Stimulated activated naive CD8-positive, alpha-beta T cell treated with anti-CD3 and anti-CD28 coated beads, Interleukin-15, amount 100 ng/mL, for 72 hours (primary cell): ENCODE measurements around the gene POR.

Source experiments
- ATAC-seq: fragments of 150-1000 bp; cut with Tn5 transposase; 2 replicates; pipeline ENCODE4 v1.10.0; 2021; ENCODE audit warnings: mild to moderate bottlenecking, moderate library complexity
- DNase-seq, 2 donors: peaks; one replicate each; pipeline ENCODE4 v3.0.0; 2021 to 2022
- H3K27ac Mint-ChIP-seq, 2 donors: one replicate each; pipeline ENCODE4 v1.8.0; 2022; ENCODE audit warnings: mild to moderate bottlenecking in 2 of 2, mixed read lengths in 2 of 2, moderate library complexity in 2 of 2
- H3K27me3 Mint-ChIP-seq: one replicate; pipeline ENCODE4 v1.8.0; 2022; ENCODE audit warnings: mixed read lengths
- H3K4me1 Mint-ChIP-seq: one replicate; pipeline ENCODE4 v1.8.0; 2022; ENCODE audit warnings: mild to moderate bottlenecking, mixed read lengths
- H3K4me3 Mint-ChIP-seq, 2 donors: one replicate each; pipeline ENCODE4 v1.8.0; 2022; ENCODE audit warnings: mild to moderate bottlenecking in 2 of 2, mixed read lengths in 2 of 2, moderate library complexity in 1 of 2
- H3K9me3 Mint-ChIP-seq, 2 donors: one replicate each; pipeline ENCODE4 v1.8.0; 2022; ENCODE audit warnings: mixed read lengths in 2 of 2

The POR gene

DNA sequence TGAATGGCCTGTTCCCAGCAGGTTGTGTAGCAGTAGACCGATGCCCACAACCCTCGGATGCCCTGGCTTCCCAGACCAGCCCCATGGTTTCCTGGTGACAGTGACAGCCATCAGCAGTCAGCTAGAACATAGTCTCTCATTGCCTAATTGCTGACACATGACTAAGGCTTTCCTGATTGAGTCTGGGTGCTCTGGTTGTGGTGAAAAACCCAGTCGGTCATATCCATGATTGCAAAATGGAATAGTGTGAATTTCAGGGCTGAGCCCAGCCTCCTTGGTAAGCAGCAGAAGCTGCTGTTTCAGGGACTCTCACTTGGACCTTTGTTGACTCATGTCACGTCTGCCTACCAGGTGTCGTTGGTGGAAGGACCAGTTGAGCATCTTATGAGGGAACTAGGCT is 36.6 kb downstream of the POR start:
- DNase-seq: no peak
- ATAC-seq: peak; percentile 35
- Mint-ChIP-seq H3K27me3 (no peaks in the 10 kb centered on the region), H3K4me3 (no peak overlapping the region), H3K4me1 (peaks cover 5% of the 10 kb centered on the region), H3K9me3 (no peaks in the 10 kb centered on the region), H3K27ac (no peak overlapping the region)

DNA sequence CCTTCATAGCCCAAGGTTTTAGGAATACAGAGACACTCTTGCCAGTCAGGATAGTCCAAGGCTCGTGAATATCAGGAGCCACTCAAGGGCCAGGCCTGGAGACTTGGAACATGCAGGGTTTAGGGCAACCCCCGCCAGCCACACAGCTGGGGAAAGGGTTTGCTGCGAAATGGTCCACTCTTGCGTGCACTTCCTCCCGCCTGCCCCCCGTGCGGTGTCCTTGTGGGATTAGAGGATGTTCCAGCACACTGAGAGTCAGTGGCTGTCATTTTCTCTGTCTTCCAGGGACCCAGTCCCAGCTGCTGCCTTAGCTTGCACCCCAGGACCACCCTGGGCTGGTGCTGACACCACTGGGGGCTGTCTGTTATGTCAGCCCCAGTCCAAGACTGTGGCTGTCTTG is 38.5 kb downstream of the POR start:
- no peaks in the 10 kb centered on the region for H3K4me1 Mint-ChIP-seq
- no peaks in the 10 kb centered on the region for H3K9me3 Mint-ChIP-seq
- no peaks in the 10 kb centered on the region for H3K27me3 Mint-ChIP-seq
- no peak for ATAC-seq
- DNase-seq: no peak
- no peak overlapping the region for H3K27ac Mint-ChIP-seq
- H3K4me3 Mint-ChIP-seq: no peak overlapping the region

DNA sequence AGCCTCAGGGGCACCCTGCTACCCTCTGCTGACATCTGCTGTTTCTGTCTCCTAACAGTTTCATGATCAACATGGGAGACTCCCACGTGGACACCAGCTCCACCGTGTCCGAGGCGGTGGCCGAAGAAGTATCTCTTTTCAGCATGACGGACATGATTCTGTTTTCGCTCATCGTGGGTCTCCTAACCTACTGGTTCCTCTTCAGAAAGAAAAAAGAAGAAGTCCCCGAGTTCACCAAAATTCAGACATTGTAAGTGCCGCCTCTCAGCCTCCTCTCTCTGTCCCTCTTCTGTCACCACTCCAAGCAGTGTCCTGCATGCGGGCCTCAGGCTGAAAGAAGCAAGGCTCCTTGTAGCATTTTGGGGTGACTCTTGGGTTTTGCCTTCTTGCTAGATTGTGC is 39.0 kb downstream of the POR start:
- peak overlapping the region in 1 of 2 donors; percentile 31 for H3K27ac Mint-ChIP-seq
- H3K4me1 Mint-ChIP-seq: no peaks in the 10 kb centered on the region
- H3K27me3 Mint-ChIP-seq: no peaks in the 10 kb centered on the region
- no peak for ATAC-seq
- H3K4me3 Mint-ChIP-seq: no peak overlapping the region
- DNase-seq: no peak
- H3K9me3 Mint-ChIP-seq: no peaks in the 10 kb centered on the region

DNA sequence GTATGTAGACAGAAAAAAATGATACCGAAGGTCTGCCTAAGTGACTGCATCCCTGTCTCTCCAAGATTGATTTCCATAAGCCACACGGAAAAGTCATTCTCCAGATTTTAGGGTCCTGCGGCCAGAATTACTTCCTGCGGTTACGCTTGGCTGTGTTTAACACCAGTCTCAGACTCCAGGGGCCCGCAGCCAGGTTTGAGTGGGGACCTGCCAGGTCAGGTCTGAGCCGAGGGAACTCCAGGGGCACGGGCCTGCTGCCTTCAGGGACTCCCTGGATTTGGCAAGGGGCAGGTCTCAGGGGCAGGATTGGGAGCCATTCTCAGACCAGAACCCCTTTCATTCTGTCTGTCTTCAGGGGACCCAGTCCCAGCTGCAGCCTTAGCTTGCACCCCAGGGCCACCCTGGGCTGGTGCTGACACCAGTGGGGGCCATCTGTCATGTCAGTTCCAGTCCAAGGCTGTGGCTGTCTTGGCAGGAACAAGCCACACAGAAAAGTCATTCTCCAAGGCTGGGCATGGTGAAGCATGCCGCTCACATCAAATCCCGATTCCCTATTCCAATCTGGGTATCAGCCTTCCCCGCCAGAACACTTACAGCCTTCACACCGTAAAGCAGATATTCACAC is 40.5 kb downstream of the POR start:
- Mint-ChIP-seq H3K27me3 (no peaks in the 10 kb centered on the region), H3K4me3 (no peak overlapping the region), H3K9me3 (no peaks in the 10 kb centered on the region), H3K4me1 (no peaks in the 10 kb centered on the region), H3K27ac (no peak overlapping the region)
- ATAC-seq: no peak
- no peak for DNase-seq

DNA sequence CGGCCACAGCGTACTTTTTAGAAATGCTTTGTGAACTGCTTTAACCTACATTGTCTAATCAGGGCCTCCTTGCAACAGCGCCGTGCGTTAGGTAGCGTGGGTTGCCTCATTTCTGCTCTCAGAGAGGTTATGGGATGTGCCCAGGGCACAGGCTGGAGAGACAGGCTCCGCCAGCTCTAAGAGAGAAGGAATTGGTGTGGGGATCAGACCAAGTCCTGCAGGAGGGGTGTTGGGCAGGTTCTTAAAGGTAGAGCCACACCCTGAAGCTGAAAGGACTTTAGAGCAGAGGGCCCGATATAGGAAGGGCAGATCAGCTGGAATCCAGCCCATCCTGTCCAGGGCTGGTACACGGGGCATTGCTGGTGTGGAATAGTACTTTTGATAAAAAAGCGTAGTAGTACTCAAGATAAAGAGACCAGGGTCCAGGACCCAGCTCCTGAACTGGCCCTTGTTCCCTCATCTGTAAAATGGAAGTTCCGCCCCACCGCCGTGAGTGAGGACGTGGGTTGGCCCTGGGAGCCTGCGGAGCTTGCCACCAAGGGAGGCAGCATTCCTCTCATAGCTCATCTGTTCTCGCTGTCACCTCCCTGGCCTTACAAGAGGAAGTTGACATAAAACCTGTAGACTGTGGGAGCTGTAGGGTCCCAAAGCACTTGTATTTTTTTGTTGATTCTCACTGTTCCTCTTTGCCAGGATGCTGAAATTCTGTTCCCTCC is 42.2 kb downstream of the POR start:
- H3K4me1 Mint-ChIP-seq: no peaks in the 10 kb centered on the region
- H3K27ac Mint-ChIP-seq: no peak overlapping the region
- H3K4me3 Mint-ChIP-seq: no peak overlapping the region
- ATAC-seq: no peak
- DNase-seq: no peak
- no peaks in the 10 kb centered on the region for H3K27me3 Mint-ChIP-seq
- H3K9me3 Mint-ChIP-seq: no peaks in the 10 kb centered on the region

DNA sequence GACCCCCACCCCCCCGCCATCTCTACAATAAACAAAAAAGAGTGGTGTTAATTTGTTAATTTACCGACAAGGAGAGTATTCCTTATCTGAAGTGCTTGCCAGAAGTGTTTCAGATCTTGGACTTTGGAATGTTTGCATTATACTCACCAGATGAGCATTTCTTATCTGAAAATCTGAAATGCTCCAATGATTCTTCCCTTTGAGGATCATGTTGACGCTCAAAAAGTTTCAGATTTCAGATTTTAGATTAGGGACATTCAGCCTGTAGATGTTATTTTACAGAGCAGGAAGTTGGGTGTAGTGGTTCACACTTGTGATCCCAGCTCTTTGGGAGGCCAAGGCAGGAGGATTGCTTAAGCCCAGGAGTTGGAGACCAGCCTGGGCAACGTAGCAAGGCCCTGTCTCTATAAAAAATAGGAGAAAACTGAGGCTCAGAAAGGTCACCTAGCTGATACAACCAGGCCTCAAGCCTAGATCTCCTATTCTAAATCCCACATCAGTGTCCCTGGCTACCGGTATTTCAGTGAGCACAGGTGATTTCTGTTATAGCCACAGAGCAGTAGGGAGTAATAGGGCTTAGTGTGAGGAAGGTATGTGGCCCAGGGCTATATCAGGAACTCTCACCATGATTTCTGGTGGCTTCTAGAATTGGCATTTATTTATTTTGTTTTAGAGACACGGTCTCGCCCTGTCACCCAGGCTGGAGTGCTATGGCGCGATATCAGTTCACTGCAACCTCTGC is 44.0 kb downstream of the POR start:
- H3K4me3 Mint-ChIP-seq: no peak overlapping the region
- DNase-seq (no peak), ATAC-seq (no peak)
- no peaks in the 10 kb centered on the region for H3K4me1 Mint-ChIP-seq
- no peaks in the 10 kb centered on the region for H3K27me3 Mint-ChIP-seq
- no peak overlapping the region for H3K27ac Mint-ChIP-seq
- H3K9me3 Mint-ChIP-seq: no peaks in the 10 kb centered on the region

DNA sequence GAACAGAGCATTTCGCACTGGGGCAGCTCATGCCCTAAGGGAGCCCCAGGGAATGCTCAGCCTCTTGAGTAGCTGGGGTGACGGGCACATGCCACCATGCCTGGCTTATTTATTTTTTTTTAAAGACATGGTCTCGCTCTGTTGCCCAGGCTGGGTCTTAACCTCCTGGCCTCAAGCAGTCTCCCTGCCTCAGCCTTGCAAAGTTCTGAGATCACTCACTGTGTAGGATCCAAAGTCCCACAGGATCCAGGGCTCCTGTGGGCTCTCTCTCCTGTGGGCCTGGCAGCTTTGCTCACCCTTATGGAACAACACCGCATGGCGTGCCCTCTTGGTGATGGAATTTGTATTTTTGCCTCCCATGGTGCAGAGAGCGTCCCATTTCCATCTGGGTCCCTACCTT is 45.4 kb downstream of the POR start:
- Mint-ChIP-seq H3K27ac (peak overlapping the region in 1 of 2 donors; percentile 27), H3K4me3 (no peak overlapping the region), H3K9me3 (no peaks in the 10 kb centered on the region), H3K4me1 (no peaks in the 10 kb centered on the region), H3K27me3 (no peaks in the 10 kb centered on the region)
- DNase-seq: no peak
- no peak for ATAC-seq

DNA sequence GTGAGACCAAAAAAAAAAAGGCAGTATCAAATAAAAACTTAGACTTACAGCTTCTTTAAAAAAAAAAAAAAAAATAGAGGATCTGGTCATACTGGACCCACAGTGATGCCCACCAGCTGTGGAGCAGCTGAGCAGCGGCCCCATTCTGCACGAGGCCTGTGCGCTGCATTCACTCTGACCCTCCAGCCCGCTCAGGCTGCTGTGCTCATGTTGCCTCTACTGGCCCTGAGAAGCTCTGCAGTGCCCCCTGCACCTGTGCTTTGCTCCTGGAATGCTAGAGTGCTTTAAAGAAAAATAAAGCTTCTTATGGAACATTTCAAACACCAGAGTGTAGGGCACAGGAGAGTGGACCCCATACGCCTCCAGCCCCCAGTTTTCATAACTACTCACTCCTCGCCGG is 46.3 kb downstream of the POR start:
- H3K4me1 Mint-ChIP-seq: no peaks in the 10 kb centered on the region
- H3K27me3 Mint-ChIP-seq: no peaks in the 10 kb centered on the region
- no peak overlapping the region for H3K4me3 Mint-ChIP-seq
- H3K9me3 Mint-ChIP-seq: no peaks in the 10 kb centered on the region
- DNase-seq: no peak
- no peak for ATAC-seq
- H3K27ac Mint-ChIP-seq: no peak overlapping the region

DNA sequence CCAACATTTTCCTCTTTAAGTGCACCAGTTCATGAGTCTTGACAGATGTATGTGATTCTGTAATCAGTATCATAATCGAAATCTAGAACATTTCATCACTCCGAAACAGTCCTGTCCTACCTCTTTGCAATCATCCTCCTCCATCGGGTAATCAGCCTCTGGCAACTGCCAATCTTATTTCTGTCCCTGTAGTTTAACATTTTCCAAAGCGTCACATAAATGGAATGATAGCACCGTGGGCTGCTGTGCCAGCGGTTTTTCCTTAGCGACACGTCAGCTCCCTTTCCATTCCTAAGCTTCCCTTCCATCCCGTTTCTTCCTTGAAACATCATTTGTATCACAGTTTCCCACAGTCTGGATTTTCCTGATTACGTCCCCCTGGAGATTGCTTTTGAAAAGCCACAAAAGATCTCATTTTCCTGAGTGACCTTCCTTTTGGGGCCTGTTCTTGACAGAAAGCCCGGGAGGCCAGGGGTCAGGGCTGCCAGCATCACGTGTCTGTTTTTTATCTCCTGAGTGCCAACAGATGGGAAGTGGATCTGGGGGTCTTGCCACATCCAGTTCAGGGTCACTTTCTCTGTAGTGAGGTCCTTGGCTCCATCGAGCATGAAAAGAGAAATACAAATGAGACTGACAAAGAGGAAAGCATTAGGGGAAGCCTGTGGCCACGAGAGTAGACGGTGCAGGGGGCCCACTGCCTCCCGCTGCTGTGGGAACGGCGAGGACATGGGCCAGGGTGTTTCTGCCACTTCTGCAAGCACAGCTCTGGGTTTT is 47.8 kb downstream of the POR start:
- Mint-ChIP-seq H3K27ac (peak overlapping the region in 1 of 2 donors; percentile 69), H3K9me3 (no peaks in the 10 kb centered on the region), H3K27me3 (no peaks in the 10 kb centered on the region), H3K4me1 (no peaks in the 10 kb centered on the region), H3K4me3 (no peak overlapping the region)
- ATAC-seq: no peak
- DNase-seq: no peak

DNA sequence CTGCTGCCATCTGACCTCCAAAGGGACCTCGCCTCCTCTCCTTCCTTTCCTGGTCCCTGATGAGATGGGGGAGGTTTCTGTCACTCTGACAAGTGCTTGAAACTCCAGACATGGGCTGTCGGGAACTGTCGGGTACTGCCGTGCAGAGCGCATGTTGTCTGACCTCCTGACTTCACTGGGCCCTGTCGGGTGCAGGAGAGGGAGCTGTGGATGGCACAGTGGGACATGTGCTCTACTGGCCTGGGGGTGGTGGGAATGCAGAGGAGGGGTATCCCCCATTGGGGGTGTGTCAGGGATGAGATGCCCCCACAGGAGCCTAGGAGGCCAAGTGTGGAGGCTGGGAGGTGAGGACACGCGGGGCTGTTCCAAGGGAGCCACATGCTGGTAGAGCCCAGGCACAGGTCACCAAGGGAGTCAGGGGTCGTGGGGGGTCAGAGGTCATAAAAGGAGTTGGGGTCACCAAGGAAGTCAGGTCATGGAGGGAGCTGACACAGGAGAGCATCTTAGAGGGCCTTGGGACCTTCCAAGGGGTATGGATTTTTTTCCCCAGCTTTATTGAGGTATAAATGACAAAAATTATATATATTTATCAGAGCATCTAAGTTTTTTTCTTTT is 48.5 kb downstream of the POR start:
- peak overlapping the region in 1 of 2 donors; percentile 48 for H3K27ac Mint-ChIP-seq
- H3K4me1 Mint-ChIP-seq: no peaks in the 10 kb centered on the region
- H3K9me3 Mint-ChIP-seq: no peaks in the 10 kb centered on the region
- no peaks in the 10 kb centered on the region for H3K27me3 Mint-ChIP-seq
- H3K4me3 Mint-ChIP-seq: no peak overlapping the region
- ATAC-seq (no peak), DNase-seq (no peak)

DNA sequence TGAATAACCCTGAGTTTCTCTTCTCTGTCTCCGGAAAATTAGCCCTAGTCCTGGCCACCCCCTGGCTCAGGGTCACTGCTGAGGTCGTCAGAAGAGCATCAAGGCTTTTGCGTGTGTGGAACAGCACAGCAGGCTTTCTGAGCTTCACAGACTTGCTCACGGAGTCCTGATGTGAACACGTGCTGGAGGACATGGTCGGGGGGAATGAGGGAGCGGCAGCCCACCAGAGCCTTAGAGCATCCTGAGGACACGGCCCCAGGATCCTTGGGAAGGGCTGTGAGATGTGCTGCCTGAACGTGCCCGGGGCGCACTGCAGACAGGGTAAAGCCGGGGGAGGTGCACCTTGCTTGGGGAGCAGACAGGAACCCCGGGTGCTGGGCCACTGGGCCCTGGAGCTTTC is 50.7 kb downstream of the POR start:
- no peaks in the 10 kb centered on the region for H3K4me1 Mint-ChIP-seq
- ATAC-seq: no peak
- no peak for DNase-seq
- H3K9me3 Mint-ChIP-seq: no peaks in the 10 kb centered on the region
- H3K27ac Mint-ChIP-seq: peak overlapping the region in 1 of 2 donors; percentile 49
- no peaks in the 10 kb centered on the region for H3K27me3 Mint-ChIP-seq
- no peak overlapping the region for H3K4me3 Mint-ChIP-seq

DNA sequence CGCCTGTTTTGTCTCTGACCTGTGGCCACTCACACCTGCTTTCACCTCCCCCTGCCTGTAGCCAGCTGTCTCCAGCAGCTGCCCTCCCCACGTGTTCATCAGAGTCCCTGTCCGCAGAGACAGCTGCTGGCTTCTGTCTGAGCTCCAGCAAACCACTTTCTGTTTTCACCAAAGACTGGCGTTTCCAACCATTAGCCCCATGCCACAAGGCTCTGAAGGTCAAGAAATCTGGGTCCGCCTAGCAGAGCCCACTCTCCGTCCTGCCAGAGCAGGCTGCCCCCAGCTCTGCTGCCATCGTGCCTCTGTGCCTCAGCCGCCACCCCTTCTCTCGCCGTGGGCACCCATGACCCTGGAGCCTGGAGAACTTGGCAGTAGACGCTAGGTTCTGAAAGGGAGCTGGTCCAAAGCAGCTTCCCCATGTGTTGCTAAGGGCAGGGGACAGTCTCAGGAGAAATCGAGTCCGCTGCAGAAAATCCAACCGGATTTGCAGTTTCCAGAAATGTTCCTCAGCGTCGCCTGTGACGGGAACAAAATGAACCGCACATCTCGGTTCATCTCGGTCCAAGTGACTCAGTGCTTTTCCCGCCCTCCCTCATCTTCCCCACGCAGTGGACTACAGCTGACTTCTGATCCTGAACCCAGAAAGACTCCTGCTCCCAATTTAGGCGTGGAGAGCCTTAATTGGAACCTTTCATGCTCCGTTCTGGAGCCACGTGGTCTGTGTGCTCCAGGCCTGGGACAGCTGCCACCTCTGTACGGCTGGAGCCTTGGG is 51.4 kb downstream of the POR start:
- Mint-ChIP-seq H3K27ac (no peak overlapping the region), H3K9me3 (no peaks in the 10 kb centered on the region), H3K27me3 (no peaks in the 10 kb centered on the region), H3K4me1 (no peaks in the 10 kb centered on the region), H3K4me3 (no peak overlapping the region)
- DNase-seq (no peak), ATAC-seq (no peak)

DNA sequence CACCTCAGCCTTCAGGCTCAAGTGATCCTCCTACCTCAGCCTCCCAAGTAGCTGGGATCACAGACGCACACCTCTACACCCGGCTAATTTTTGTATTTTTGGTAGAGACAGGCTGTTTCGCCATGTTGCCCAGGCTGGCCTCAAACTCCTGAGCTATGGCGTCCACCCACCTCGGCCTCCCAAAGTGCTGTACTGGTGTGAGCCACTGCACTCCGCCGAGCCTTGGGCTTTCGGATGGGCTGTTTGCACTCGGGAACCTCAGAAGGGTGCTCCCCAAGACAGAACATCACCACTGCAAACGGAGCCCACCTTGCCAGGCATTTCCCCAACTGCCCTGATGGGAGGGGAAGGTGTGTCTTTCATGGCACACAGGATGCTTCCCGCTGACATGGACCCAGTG is 52.1 kb downstream of the POR start:
- ATAC-seq (no peak), DNase-seq (no peak)
- no peak overlapping the region for H3K27ac Mint-ChIP-seq
- H3K9me3 Mint-ChIP-seq: no peaks in the 10 kb centered on the region
- no peak overlapping the region for H3K4me3 Mint-ChIP-seq
- H3K27me3 Mint-ChIP-seq: no peaks in the 10 kb centered on the region
- H3K4me1 Mint-ChIP-seq: no peaks in the 10 kb centered on the region

DNA sequence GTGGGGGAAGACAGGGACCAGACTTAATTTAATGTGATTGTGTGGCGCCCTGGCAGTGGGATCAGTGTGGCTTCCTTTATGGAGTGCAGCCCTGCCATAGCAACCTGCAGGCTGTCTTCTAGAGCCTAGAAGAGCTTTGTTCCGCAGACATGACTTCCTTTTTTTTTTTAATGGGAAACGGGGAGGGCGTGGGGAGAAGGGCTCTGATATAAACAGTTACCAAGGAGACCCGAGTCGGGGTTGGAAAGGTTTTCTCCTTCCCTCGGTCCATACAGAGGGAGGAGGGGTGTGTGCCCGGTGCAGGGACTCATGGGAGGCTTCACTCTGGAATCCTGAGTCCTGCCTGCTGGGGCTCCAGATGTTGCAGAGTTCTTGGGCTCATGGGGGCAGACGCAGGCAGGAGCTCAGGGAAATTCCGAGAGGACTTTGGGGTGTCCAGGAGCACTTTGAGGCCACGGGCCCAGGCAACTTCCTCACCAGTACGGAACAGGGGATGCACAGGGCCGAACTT is 52.6 kb downstream of the POR start:
- Mint-ChIP-seq H3K4me3 (no peak overlapping the region), H3K27ac (no peak overlapping the region)

DNA sequence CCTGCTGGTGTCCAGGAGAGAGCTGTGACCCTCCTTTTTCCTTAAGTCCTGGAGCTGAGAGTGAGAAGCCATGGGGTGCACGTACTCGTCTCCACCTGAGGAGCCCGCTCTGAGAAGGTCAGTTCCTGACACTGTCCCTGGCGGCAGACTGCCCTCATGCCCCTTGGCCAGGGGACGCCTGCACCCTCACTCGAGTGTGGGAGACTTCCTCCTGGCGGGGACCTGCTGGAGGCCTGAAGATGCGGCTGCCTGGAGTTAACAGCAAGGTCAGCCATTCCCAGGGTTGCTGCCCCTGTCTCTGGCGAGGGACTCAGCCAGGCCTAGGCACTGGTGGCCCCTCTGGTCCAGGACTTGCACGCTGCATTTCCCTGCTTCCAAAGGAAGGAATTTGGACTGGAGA is 53.1 kb downstream of the POR start:
- Mint-ChIP-seq H3K4me3 (no peak overlapping the region), H3K27me3 (no peaks in the 10 kb centered on the region), H3K9me3 (no peaks in the 10 kb centered on the region), H3K27ac (no peak overlapping the region), H3K4me1 (no peaks in the 10 kb centered on the region)
- ATAC-seq: no peak
- no peak for DNase-seq

More for the DNA sequence above, 52.6 kb downstream of the POR start:
- no peaks in the 10 kb centered on the region for H3K27me3 Mint-ChIP-seq
- ATAC-seq: no peak
- no peaks in the 10 kb centered on the region for H3K9me3 Mint-ChIP-seq
- H3K4me1 Mint-ChIP-seq: no peaks in the 10 kb centered on the region
- no peak for DNase-seq
